Prostate gland (tissue), 2 donors: ENCODE measurements around the gene ASCL1. TPM values are rescaled to one million over a fixed set of nuclear protein-coding genes. Genes with fewer than 3 reads are reported as not detected.

ENCODE experiments used
- DNase-seq: peaks from one replicate; pipeline ENCODE4 v3.0.0-alpha.2; 2019; ENCODE audit warnings: low spot score
- H3K27ac ChIP-seq, 2 donors: fragments of 200-600 bp; sonication (generic); 2 replicates each; pipeline ENCODE4 v1.5.1; 2017 to 2019
- H3K27me3 ChIP-seq: fragments of 200-600 bp; sonication (generic); replicated peaks from 2 replicates; pipeline ENCODE4 v1.5.1; 2019; ENCODE audit not compliant: insufficient read depth
- H3K36me3 ChIP-seq, 2 donors: fragments of 200-600 bp; sonication (generic); 1 replicate in 1 of 2; 2 replicates in 1 of 2; pipeline versions ENCODE4 v1.5.1 to v1.8.1; 2017 to 2019
- H3K4me1 ChIP-seq: fragments of 200-600 bp; sonication (generic); replicated peaks from 2 replicates; pipeline ENCODE4 v1.5.1; 2019
- H3K4me3 ChIP-seq, 2 donors: fragments of 200-600 bp; sonication (generic); 2 replicates each; pipeline ENCODE4 v1.5.1; 2017 to 2019
- H3K9me3 ChIP-seq: fragments of 200-600 bp; sonication (generic); 2 replicates; pipeline ENCODE4 v1.5.1; 2017
- CTCF ChIP-seq, 4 experiments: fragments of 200-600 bp in 2 of 4; fragments of 450-650 bp in 2 of 4; sonication (generic) in 2 of 4; IDR thresholded peaks; 1 replicate in 3 of 4; 2 replicates in 1 of 4; pipeline ENCODE4 v1.5.1; 2016 to 2019; ENCODE audit warnings: antibody characterized with exemption in 4 of 4, mild to moderate bottlenecking in 2 of 4, moderate library complexity in 2 of 4
- POLR2A ChIP-seq: fragments of 450-650 bp; IDR thresholded peaks from one replicate; pipeline ENCODE4 v1.6.1; 2016; ENCODE audit warnings: antibody characterized with exemption, mild to moderate bottlenecking
- POLR2AphosphoS5 ChIP-seq: sonication (generic); formaldehyde crosslinking; IDR thresholded peaks from one replicate; pipeline ENCODE4 v1.6.1; 2017; ENCODE audit warnings: antibody characterized with exemption
- WGBS: methylation state at CpG from one replicate; pipeline ENCODE4 v1.1.5; 2018; 5-methylcytosine and 5-hydroxymethylcytosine counted together
- intact Hi-C: fragments of 100-400 bp; cut with DNase I; formaldehyde crosslinking; loops from one replicate; pipeline ENCODE4 v1.14.2; 2022
- total RNA-seq, 2 donors: library from RNA; depleted of rRNA; stranded (reverse); fragments of >200 nt; gene quantifications; one replicate each; pipeline ENCODE4 v1.1.0, GENCODE V29; 2016

Gene ASCL1
- total RNA-seq, 2 donors from 2014 or later = 0.34 to 0.50 TPM

DNA sequence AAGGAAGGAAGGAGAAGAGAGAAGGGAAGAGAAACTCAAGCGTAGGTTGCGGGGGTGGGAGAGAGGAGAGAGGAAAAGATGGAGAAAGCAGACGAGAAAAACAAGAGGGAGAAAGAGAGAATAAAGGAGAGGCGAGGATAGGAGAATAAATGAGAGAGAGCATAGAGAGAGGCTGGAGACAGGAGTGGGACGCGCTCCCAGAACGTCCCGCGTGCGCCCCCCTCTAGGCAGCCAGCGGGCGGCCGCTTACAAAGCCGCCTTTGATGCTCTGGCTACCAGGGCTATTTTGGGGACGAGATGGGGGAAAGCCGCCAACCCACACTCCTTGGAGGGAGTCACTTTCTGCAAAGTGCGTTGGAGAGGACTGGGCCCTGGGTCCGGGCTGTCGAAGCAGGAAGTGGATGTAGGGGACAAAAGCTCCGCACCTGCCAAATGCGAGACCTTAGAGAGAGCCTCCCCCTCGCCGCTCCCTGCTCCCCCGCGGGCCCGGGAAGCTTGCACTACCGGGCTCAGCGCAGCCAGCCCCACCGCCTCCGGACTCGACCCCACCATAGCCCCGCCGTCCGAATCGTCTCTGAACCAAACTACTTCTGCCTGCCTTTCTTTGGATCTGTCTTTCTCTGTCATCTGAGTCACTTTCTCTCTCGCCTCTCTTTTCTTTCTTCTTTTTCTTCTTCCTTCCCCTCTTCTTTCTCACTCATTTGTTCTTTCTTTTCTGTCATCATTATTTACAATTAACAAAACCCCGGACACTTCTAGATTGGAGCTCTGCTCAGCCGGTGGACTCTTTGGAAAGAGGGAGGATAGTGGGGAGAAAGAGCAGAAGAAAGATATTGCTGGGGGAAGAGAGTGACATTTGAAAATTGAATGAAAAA lies 8.0 kb downstream of the ASCL1 start:
- Histone ChIP-seq H3K36me3 (no peaks in the 10 kb centered on the region), H3K27me3 (peaks cover 40% of the 10 kb centered on the region), H3K9me3 (no peaks in the 10 kb centered on the region), H3K27ac (no peak overlapping the region), H3K4me3 (no peak overlapping the region), H3K4me1 (no peaks in the 10 kb centered on the region)
- WGBS = 3% methylated on average over 38 of the region's 38 CpGs
- no peak for TF ChIP-seq CTCF (IDR thresholded peaks at IDR 0.05)
- TF ChIP-seq POLR2A = no peak
- TF ChIP-seq POLR2AphosphoS5 = no peak
- intact Hi-C loops = no loop called here
- DNase-seq = no peak

DNA sequence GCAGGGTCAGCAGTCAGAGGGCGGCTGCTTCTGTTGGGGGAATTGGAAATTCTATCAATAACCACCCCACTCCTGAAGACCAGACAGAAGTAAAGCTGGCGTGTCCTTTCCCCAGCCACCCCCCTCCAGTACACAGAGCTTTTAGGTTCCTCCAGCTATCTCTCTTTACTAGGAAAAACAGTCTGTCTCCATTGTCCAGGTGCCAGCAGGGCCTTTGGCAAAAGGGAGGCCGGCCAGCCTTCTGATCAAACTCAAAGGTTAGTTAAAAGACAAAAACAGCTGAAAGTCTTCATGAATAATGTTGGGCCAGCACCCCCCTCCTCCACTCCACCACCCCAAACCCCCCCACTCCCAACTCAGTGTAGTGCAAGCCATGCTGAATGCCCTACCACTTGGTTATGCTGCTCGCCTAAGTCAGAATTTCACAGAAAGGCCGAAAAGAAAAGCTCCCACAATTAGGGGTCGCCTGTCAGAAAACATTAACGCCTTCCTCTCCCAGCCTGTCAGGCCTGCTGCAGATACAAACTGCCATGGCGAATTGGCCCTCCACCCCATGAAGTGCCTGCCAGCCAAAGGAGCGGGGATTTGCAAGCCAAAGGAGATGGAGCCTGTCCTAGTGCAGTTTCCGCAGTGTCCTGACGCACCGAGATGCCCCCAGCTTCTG lies 8.9 kb downstream of the ASCL1 start:
- Histone ChIP-seq H3K27ac (no peak overlapping the region), H3K36me3 (no peaks in the 10 kb centered on the region), H3K27me3 (peaks cover 37% of the 10 kb centered on the region), H3K4me1 (no peaks in the 10 kb centered on the region), H3K9me3 (no peaks in the 10 kb centered on the region), H3K4me3 (no peak overlapping the region)
- TF ChIP-seq POLR2A (no peak), CTCF (IDR thresholded peaks at IDR 0.05) (no peak), POLR2AphosphoS5 (no peak)
- 32% methylated on average over 12 of the region's 12 CpGs for WGBS
- intact Hi-C loops = no loop called here
- DNase-seq = no peak

DNA sequence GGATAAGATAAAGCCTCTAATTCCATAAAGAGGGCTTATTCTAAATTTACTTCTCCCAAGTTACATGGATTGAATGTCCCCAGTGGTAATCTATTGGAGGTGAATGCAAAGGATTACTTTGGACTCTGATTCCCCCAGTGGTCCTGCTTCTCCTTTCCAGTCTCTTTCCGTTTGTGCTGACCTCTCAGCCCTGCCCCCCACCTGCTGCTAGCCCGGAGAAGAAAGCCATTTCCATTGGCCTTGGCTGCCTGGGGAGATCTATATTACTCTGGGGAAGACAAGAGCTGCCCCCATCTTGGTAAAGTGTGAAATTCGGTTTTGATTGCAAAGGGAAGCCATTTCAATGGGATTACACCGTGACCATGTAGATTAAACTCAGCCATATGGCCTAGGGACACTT lies 13.3 kb downstream of the ASCL1 start:
- Histone ChIP-seq H3K27ac (no peak overlapping the region), H3K27me3 (peaks cover 12% of the 10 kb centered on the region), H3K36me3 (no peaks in the 10 kb centered on the region), H3K4me1 (no peaks in the 10 kb centered on the region), H3K9me3 (no peaks in the 10 kb centered on the region), H3K4me3 (no peak overlapping the region)
- intact Hi-C loops = no loop called here
- WGBS = 10% methylated on average over 4 of the region's 4 CpGs
- no peak for TF ChIP-seq POLR2AphosphoS5
- no peak for TF ChIP-seq CTCF (IDR thresholded peaks at IDR 0.05)
- no peak for TF ChIP-seq POLR2A
- no peak for DNase-seq

DNA sequence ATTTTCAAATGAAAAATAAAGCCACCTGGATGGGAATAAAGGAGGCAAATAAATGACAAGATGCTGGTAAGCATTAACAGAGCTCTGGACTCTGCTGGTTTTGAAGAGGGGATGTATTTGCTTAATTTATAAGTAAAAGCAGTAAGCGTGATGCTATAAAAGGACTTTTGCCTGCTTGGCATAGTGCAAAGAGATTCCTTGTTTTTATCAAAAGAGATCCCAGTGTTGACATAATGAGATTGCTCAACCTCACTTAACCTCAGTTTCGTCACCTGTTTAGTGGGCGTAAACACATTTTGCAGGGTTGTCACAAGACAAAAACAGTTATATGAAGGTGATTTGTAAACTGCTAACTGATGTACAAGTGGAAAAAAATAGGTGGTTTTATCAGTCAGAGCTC lies 13.8 kb downstream of the ASCL1 start:
- DNase-seq = no peak
- Histone ChIP-seq H3K27ac (no peak overlapping the region), H3K36me3 (no peaks in the 10 kb centered on the region), H3K4me1 (no peaks in the 10 kb centered on the region), H3K9me3 (no peaks in the 10 kb centered on the region), H3K27me3 (peaks cover 8% of the 10 kb centered on the region), H3K4me3 (no peak overlapping the region)
- WGBS = 52% methylated on average over 3 of the region's 3 CpGs
- intact Hi-C loops = no loop called here
- TF ChIP-seq CTCF (IDR thresholded peaks at IDR 0.05) (no peak), POLR2AphosphoS5 (no peak), POLR2A (no peak)
